HuH-7 (cell line): Measurements from ENCODE around the gene CORO7.
"Not testable (repeated sequence)": the region's sequence is repeated elsewhere in the genome, so short reads cannot be mapped to it uniquely, and the experiment has no call there.

ENCODE experiments used
- DNase-seq: peaks from one replicate; pipeline ENCODE4 v3.0.0; 2011; ENCODE audit warnings: low spot score

Gene CORO7

DNA sequence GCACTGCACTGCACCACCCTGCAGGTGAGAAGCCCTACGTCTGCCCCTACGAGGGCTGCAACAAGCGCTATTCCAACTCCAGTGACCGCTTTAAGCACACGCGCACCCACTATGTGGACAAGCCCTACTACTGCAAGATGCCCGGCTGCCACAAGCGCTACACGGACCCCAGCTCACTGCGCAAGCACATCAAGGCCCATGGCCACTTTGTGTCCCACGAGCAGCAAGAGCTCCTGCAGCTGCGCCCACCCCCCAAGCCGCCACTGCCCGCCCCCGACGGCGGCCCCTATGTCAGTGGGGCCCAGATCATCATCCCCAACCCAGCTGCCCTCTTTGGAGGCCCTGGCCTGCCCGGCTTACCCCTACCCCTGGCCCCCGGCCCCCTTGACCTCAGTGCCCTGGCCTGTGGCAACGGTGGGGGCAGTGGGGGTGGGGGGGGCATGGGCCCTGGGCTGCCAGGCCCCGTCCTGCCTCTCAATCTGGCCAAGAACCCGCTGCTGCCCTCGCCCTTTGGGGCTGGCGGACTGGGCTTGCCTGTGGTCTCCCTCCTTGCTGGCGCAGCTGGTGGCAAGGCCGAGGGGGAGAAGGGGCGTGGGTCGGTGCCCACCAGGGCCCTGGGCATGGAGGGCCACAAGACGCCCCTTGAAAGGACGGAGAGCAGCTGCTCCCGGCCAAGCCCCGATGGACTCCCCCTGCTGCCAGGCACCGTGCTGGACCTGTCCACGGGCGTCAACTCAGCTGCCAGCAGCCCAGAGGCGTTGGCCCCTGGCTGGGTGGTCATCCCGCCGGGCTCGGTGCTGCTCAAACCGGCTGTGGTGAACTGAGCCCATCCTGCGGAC lies 79.5 kb downstream of the CORO7 start:
- DNase-seq: no peak

DNA sequence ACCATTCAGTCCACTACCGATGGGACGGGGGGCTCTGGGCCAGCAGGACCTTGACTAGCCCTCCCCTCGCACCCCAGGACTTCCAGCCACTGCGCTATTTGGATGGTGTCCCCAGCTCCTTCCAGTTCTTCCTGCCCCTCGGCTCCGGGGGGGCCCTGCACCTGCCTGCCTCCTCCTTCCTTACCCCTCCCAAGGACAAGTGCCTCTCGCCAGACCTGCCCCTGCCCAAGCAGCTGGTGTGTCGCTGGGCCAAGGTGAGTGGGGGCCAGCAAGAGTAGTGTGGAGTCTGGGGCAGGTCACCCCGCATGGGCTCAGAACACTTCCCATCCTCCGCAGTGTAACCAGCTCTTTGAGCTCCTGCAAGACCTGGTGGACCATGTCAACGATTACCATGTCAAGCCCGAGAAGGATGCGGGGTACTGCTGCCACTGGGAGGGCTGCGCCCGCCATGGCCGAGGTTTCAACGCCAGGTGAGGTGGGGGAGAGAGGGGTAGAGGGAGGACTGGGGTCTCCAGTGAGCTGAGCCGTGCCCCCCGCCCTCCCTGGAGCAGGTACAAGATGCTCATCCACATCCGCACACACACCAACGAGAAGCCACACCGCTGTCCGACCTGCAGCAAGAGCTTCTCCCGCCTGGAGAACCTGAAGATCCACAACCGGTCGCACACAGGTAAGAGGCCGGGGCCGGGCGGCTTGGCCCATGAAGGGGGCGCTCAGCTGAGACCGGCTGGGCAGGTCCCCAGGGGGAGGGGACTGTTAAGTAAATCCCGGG lies 81.5 kb downstream of the CORO7 start:
- no peak for DNase-seq

- not testable (repeated sequence) for DNase-seq
Observed at GRCh38 chr16:4333714-4334113, 82.7 kb downstream of the CORO7 start.

- no peak for DNase-seq
Observed at GRCh38 chr16:4333308-4333638, 83.1 kb downstream of the CORO7 start.

DNA sequence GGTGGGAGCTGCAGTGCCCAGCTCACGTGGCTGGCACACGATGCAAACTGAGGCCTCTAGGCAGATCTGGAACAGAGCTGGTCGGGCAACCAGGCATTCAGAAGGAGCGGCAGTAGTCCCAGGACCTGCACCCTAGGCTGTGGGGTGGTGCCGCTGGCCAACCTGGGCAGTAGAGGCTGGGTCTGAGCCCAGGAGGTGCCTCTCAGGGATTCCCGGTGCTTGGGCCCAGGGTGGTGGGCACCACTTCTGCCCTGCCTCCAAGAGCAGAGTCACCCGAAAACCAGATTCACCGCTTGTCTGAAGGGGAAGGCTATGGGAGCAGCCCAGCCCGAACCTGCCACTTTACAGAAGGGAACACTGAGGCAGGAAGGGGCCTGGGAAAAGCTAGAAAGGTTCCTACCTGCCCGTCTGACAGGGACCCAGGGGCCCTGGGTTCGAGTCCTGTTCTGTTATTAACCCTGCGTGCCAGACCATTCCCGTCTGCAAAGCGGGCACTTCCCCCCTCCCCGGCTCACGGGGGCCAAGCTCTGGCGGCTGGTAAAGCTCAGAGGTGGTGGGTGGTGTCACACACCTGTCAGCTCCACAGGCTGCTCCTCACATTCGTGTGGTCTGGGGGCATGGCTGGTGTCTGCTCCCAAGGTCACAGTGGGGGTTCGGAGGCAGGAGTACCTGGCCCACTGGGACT lies 83.6 kb downstream of the CORO7 start:
- no peak for DNase-seq

GRCh38 chr16:4332083-4332482 lies 84.3 kb downstream of the CORO7 start:
- DNase-seq: no peak

- DNase-seq: peak; percentile 88
Observed at GRCh38 chr16:4330277-4330874, 86.0 kb downstream of the CORO7 start.

GRCh38 chr16:4328782-4329775 lies 87.3 kb downstream of the CORO7 start:
- DNase-seq: no peak

- DNase-seq: peak; percentile 95
Observed at GRCh38 chr16:4328046-4328781, 88.2 kb downstream of the CORO7 start.

- DNase-seq: no peak
Observed at GRCh38 chr16:4327386-4328045, 88.9 kb downstream of the CORO7 start.

DNA sequence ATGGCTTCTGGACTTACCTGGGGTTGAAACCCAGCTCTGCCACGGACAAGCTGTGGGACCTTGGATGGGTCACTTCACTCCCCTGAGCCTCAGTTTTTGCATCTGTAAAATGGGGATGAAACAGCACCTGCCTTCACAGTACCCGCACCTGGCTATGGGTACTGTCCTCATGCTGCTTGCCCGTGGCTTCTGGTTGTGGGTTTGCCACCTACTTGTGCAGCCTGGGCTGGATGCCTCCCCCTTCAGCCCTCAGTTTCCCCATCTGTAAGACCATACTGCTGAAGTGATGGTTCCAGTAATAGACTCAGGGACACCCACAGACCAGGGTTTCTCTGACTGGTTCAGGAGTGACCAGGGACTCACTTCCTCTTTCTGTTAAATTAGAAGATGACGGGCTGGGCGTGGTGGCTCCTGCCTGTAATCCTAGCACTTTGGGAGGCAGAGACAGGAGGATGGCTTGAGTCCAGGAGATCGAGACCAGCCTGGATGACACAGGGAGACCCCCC lies 91.1 kb downstream of the CORO7 start:
- no peak for DNase-seq

- DNase-seq: no peak
Observed at GRCh38 chr16:4324492-4325252, 91.7 kb downstream of the CORO7 start.

DNA sequence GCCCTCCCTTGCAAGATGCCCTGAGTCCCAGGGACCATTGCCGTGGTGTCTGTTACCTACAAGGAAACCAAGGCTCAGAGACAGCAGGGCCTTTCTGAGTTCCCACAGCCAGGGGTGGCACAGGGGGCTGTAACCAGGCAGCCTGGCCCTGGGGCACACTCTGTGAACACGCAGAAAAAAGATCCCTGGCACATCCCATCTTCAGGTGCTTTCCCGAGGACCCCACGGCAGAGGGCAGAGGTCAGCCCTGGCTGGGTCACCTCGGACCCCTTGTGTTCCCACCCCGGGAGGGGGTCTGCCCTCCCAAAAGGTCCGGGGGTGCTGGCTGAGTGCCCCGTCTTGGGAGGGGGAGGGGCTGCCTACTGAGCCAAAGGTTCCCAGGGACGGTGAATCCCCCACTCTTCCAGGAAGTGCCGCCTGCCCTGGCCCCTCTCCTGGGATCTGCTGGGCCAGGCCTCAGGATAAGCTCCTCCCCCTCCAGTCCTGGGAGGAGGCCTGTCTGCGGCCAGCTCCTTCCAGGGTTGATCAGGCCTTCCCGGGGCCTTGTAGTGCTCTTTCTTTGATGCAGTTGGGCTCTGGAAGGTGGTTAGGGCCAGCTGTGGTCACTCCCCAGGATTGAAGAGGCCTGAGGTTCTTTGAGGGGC lies 92.4 kb downstream of the CORO7 start:
- DNase-seq: peak; percentile 91

DNA sequence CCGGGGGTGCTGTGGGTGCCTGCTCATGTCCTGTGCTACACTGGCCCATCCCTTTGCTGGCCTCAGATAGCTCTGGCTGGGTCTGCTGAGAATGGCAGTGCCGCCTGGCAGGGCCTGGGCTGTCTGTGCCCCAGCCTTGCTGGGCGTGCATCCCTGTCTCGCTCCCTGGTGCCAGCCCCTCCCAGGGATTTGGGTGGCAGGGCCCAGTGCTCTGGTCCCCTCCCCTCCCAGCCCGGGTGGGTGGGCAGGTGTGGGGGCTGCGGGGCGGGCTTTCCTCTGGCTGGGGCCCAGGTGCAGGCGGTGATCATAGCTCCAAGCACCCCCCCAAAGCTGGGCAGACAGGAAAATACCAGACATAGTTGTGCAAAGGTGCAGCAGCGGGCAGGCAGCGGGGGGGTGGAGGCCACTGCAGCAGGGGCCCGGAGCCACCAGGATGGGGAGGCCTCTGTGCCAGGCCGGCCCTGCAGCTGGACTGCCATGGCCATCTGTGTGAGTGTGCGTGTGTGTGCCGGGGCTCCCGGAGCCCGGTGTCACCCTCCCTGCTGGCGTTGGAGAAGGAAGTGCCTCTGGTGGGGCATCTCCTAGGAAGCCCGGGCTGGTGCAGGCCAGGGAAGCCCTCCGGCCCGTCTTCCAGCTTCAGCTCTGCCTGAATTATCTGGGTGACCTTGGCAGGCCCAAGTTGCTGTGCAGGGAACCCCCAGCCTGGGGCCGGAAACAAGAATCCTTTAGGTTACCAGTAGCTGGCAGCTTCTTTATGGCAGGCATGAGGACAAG lies 93.1 kb downstream of the CORO7 start:
- no peak for DNase-seq

DNA sequence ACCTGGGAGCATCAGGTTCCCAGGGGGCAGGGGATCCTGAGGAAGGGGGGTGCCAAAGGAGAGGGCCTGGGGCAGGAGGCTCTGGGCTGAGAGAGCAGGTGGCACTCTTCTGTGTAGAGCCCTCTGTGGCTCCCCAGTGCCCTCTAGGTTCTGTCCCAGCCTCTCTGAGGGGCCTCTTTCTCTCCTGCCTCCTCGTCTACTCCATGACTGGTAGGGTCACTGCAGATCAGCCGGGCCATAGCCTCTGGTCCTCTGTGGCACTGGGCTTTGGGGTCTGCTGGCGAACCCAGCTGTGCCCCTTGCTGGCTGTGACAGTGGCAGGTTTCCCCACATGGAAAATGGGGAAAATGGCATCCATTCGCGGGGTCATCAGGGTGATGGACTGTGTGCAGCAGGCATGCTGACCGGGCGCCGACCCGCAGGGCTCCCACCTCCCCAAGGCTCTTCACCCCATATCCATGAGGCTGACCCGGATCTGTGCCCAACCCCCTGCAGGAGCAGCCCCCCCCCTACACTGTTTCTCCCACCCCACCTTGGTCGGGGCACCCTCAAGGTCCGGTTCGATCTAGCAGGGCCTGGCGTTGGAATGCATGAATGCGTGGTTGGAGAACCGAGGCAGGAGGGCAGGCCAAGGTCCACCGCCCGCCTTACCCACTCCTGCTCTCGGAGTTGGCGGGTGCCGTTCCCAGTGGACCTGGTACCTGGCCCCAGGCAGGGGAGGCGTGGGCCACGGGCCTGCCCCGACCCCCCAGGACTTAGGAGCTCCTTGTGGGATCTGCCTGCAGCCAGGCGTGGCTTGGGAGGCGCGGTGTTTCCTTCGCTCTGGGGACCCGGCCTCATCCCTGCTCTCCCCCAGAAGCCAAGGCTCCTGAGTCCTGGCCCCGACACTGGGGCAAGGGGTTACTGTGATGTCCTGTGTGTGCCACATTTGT lies 94.0 kb downstream of the CORO7 start:
- no peak for DNase-seq

- DNase-seq: no peak
Observed at GRCh38 chr16:4321286-4322120, 94.9 kb downstream of the CORO7 start.
